ENCODE data around the gene KRTAP27-1.

Gene KRTAP27-1, protein sequence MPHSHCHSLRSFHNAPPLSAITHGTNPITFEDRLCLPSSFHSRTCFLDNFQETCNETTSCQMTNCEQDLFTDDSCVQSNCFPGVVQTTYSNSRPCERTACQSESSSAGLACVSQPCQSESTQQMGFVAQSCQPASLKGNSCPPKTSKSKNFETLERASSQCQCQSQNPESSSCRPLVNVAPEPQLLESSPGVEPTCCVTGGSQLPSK

DNA sequence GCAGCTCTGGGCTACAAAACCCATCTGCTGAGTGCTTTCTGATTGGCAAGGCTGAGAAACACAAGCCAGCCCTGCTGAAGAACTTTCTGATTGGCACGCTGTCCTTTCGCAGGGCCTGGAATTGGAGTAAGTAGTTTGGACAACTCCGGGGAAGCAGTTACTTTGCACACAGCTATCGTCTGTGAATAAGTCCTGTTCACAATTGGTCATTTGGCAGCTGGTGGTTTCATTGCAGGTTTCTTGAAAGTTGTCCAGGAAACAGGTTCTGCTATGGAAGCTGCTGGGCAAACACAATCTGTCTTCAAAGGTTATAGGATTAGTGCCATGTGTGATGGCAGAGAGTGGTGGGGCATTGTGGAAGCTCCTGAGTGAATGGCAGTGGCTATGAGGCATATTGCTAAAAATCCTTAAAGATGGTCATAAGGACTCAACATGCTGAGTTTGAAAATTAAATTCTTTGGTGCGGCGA lies at the start of gene KRTAP27-1:
TSS of gene KRTAP27-1 (minus strand) at position 419 of the 469 bp plus-strand sequence. CDS start at position 393, 26 bp downstream.
- DNase-seq, result no peak

DNA sequence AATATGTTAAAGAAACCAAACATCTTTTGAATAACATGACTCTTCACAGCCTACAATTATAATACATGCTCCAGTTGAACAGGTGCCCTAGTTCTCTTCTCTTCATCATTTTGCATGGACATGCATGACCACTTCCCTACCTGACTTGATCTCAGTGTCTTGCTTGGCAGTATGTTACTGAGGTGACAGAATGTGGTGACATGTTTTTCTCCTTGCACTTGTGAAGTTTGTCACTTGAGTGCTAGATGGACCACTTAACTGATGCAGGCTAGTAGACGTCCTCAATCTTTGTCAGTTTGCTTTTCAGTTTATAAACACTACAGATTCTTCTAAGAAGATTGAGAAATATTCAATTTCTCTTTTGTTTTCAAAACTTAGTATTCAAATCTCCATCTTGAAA lies 44.7 kb upstream of the KRTAP27-1 start:
- DNase-seq, result no peak

DNA sequence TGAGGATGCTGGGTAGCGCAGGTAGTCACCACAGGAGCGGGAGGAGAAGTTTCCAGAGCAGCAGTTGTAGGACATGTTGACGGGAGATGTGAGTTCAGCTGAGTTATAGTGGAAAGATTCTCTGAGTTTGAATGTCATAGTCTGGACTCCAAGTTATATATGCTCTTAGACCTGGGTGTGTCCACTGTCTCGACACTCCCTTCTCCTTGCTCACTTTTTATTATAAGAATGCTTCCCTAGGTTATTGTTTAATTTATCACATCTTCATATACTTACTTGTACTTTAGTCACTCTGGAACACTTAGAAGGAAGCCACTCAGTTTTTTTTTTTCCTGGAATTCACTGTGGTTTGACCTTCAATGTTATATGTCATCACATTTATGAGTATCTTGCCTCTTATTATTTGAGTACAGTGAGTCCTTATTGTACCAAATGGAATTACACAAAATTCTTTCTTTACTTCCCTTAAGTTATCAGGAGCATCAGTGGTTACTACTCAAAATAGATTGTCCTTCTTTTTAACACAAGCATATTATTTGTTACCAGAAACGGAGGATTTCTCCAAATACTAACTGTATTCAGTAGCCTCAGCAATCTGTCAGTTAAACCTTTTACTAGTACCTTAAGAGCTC lies 34.8 kb upstream of the KRTAP27-1 start, which contains the start of gene KRTAP13-2:
TSS of gene KRTAP13-2 (minus strand) at position 133 of the 632 bp plus-strand sequence. CDS start at position 75, 58 bp downstream.
- DNase-seq, result no peak

DNA sequence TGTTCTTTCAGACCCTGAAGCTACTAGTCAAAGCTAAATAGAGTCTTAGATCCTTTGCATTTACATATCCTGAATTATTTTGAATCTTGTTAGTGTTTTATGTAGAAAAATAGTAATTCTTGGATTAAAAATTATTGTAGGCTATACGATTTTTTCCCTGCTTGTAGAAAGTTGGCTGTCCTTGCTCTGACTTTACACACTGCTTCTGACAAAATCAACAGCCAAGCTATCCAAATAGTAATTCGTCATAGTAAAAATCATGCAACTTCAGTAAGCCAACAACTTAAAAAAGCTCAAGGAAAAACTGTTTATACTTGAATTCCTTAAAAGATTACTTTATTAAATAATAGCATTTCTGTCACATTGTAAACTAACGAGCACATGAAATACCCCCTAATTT lies 18.4 kb upstream of the KRTAP27-1 start:
- no peak for DNase-seq

DNA sequence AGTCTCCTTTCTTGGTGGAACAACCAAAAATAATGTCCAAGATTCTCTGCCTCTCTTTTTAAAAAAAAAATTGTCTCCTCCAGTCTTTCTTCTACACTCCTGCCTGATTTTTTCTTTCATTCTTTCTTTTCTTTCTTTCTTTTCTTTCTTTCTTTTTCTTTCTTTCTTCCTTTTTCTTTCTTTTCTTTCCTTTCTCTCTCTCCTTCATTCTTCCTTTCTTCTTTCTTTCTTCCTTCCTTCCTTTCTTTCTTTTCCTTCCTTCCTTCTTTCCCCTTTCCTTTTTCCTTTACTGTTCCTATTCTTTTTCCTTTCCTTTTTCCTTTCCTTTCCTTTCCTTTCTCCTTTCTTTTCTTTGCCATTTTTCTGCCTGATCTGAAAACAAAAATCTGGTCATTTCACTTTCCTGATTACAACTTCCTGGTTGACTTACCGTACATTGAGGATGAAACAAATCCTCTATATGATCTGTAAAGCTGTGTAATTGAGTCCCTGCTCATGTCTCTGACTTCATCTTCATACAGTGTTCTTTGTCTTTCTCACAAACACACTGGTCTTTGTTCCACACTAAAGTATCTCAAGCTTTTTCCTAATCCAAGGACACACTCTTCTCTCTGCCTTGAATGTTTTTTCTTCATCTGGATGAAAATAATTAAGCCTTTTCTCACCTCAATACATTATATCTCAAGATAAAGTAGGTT lies 17.0 kb upstream of the KRTAP27-1 start:
- no peak for DNase-seq

DNA sequence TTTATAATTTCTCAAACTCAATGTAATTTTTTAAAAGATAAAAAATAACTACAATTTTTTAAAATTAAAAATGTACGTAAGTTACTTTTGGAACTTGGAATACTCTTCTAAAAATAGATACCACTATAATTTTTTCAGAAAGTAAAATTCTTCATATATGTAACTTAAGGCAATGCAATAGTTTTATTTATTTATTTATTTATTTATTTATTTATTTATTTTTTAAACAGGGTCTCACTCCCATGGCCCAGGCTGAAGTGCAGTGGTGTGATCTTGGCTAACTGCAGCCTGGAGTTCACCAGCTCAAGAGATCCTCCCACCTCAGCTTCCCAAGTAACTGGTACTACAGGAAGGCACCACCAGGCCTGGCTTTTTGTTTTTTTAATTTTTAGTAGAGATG lies 14.0 kb upstream of the KRTAP27-1 start:
- no peak for DNase-seq

DNA sequence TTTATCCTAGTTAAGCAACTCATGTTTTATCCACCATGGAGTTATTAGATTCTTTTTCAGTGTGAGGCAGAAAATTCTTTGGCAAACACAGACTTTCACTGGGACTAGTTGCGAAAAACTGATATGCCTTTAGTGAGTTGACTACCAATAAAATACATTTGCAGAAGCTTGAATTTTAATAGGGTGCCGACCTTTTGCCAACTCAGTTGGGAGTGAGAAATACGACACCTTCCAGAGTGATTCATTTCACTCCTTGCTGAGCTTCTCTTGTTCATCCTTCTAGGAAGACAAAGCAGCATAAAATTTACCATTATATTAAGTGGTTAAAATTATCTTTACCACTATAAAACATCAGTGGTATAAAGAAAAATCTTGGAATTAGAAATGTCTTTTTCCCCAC lies 12.1 kb upstream of the KRTAP27-1 start:
- DNase-seq, result no peak

DNA sequence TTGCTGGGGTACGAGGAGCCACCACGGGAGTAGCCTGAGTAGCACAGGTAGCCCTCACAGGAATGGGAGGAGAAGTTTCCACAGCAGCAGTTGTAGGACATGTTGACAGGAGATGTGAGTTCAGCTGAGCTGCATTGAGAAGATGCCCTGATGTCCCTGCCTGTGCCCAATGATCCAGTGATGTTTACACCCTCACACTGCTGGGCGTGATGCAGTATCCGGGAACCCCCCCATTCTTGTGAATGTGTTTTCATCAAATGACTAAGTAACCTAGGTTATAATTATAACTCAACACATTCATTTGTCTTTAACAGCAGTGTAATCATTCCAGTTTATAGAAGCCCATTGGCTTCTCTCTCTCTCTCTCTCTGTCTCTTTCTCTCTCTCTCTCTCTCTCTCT lies 11.0 kb upstream of the KRTAP27-1 start, which contains the start of gene KRTAP23-1:
TSS of gene KRTAP23-1 (minus strand) at position 101 of the 400 bp plus-strand sequence. CDS start at position 101, 0 bp downstream.
- DNase-seq, result no peak

DNA sequence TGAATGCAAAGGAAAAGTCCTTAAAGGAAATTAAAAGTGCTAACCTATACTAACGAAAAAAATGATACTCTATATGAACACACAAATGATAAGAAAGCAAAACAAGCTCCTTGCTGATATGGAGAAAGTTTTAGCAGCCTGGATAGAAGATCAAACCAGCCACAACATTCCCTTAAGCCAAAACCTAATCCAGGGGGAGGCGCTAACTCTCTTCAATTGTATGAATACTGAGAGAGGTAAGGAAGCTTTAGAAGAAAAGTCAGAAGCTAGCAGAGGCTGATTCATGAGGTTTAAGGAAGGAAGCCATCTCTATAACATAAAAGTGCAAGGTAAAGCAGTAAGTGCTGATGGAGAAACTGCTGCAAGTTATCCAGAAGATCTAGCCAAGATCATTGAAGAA lies 7.5 kb upstream of the KRTAP27-1 start:
- DNase-seq, result no peak

DNA sequence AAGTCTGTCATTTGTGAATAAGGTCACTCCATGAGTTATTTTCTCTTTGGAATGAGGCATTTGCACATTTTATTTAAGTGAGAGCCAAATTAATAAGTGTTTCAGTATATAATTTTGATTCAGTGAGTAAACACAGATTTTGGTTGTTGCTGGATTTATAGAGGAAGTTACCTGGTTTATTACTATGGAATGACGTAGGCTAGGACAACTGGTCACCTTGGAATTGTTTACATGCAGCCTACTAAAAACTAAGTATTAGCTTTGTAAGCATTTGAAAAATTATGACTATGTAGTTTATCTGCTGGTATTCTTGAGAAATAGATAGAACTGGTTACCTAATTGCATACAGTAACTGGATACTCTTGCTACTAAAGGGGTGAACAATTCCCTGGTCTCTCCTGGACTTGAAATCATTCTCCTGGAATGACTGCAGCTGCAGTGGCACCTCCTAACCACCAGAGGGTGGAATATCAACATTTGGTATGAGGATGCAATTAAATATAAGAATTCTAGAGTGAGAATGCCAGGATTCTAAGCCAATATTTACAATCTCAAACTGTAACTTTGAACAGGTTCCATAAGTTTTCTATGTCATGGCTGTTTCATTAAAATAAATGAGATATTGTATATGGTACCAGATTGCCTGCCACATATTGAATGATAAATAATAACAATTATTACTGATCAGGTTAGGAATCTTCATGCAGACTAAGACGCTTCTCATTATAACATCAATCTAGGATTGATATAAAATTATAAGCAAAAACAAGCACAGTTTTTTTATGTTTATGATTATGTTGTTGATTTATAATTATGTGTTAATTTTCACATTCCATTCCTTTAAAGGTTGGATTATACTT lies 3.5 kb upstream of the KRTAP27-1 start:
- DNase-seq, result peak; percentile 30

DNA sequence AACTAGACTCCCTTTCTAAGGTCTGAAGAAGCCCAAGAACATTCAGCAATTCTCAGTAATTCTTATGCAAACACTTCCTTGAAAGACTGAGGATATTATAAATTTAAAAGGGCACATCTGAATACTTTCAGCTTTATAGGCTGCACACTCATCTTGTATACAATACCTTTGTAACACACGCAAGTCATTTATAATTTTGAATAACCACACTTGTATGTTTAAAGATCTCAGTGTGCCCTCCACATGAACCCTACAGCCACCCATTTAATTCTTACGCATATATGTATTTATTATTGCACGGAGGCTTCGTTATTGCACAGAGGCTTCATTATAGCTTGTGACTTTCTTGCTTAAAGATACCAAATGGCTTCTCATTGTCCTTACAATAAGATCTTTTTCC lies 1.2 kb upstream of the KRTAP27-1 start:
- no peak for DNase-seq

DNA sequence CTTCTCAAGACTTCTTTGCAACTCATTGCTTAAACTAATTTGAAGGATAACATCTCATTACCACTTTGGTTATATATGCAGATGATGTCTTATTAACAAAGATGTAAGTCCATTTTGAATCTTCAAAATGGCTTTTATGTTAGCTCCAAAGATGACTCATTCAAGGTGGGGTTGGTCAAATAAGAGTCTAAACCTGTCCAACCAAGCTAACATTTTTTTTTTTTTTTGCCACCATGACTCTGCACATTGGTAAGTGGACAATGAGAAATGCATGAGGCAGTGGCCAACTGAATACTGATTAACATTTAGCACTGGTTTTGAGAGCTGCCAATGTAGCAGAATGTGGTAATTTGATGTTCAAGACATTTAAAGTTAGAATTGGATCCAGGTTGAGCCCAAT lies 278 bp upstream of the KRTAP27-1 start:
- no peak for DNase-seq

DNA sequence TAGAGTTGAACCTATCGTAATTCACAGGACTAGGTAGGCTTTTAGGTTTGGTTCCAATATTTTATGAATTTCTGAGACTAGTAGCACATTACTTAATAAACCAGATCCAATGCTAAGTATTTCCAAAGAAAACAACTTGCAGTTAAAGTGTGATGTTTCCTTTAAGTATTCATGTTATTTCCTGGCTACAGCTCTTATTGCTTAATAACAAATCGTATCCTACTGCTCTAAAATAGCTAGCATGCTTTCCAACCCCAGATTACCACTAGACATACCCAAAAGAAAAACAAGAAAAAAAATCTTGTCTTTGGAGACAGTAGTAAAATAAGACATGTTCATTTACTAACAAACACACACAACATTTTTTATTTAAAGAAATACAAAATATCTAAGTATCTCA lies 898 bp downstream of the KRTAP27-1 start:
- DNase-seq, result no peak

DNA sequence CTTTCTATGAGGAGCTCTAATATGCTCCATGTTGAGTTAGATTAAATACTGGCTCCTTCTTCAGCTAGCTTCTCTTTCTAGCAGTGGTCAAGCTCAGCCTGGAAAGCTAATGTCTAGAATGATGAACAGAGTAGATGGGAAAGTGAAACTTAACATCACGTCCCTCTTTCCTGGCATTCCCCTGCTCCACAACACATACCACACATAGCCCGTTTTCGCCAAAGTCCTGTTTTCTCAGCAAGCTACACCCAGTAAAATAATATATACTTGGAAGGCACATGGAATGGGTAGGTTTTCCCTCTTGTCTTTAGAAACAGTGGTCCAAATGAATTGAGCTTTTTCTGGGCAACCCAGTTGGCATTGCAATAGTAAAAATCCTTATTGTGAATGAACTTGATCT lies 3.8 kb downstream of the KRTAP27-1 start:
- DNase-seq, result no peak

DNA sequence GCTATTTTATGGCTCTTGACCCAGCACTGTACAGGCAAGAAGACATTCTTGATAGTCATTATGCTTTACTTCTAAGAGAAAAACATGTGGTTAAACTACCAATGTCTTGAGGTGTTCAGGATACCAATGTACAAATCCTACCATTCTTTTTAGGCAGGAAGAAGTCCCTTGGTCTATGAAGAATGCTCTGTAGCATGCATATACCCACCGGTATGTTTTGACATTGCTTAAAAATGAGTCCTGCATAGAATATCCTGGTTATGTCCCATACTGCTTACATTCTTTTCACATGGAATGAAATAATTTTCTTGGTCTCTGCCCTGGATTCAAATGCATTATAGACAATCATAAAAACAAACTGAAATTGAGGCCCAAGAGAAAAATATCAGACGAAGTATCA lies 4.8 kb downstream of the KRTAP27-1 start:
- DNase-seq, result no peak

DNA sequence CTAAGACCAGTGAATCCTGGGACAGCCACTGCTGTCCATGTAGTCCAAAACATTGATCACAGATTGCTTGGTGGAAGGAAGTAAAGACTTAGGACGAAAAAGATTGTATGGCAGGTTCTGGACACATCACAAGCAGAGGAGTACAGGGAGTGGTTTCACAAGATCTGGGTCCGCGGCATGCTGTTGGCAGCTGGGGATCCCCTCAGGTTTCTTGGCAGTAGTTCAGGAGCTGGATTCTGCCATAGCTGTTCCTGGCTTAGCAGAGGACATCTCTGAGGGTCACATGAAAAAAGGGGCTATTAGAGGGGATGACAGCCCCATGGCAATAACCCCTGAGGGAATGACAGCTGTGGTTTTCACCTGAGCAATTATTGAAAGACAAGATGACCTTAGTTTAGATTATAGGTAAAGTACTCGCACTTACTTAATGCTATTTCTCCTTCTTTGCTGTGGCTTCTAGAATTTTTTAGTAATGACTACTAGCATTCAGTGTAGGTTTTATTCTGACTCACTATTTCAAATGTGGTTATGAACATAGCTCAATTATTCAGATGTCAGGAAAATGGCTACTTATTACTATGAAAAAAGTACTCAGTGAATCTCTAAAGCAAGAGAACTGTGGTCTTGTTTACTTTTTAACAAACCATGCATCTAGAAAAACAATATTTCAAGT lies 8.2 kb downstream of the KRTAP27-1 start:
- DNase-seq, result no peak

DNA sequence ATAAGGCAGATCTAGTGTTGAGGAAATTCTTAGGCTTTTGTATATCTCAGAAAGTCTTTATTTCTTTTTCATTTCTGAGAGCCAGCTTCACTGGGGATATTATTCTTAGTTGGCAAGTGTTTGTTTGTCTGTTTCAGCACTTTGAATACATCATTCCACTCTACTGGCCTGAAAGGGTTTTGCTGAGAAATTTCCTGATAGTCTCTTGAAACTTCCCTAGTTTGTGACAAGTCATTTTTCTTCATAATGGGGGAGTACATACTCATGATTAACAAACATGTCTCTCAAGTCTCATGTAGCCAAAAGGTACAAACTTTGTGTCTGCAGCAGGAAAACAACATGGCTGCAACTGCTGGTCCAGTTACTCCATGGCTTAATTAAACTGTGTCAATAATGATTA lies 11.1 kb downstream of the KRTAP27-1 start:
- no peak for DNase-seq

DNA sequence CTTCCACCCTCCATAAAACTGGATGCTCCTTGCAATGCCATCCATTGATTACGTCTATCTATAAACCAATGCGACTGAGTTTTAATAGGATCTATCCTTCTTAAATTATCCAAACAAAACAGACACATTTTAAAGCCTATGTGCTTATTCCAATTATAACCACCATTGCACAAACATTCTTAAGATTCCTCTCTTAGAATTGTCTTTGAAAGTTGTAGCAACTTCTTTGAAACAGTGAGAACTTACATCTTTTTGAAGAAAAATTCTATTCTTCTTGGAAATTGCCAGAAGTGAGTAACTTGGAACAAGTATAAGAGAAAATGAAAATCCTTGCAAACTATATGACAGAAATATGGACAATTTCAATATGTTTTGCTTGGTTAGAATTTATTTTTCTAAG lies 17.3 kb downstream of the KRTAP27-1 start, which contains the start of gene KRTAP26-1:
TSS of gene KRTAP26-1 (minus strand) at position 101 of the 400 bp plus-strand sequence. CDS start 280 bp downstream, outside the sequence.
- no peak for DNase-seq

DNA sequence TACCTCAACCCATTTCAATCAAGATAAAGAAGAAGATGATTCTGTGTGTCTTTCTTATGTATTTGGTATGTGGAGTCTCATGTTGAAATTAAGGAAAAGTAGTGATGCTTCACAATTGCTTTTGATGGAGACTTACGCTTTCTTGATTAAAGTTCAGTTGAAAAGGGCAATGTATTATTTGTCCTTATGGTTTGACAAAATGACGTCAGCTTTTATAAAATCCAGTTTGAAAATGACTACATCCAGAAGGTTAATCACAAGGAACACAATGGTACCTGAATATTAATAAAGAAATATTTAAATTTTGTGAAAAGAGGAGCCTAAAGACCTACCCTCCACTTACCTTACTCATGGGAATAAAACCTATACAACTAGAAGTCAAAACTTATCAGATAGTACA lies 21.8 kb downstream of the KRTAP27-1 start:
- DNase-seq, result no peak

DNA sequence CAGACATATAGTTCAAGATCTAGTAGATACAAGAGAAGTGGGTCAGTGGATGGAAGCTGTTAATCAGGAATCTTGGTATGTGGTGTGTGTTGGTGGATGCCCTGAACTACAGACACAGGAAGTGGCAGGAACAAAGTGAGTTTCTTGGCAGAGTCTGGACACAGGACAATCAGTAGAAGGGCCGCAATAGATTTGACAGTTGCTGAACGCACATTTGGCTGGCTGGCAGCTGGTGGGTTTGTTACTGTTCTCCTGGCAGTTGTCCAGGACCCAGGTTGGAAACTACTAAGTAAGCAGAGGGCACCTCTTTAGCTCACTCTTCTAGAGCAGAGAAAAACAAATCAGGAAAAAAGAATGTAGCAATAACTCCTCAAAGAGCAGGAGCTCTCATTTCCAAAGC lies 30.6 kb downstream of the KRTAP27-1 start:
- DNase-seq, result no peak

DNA sequence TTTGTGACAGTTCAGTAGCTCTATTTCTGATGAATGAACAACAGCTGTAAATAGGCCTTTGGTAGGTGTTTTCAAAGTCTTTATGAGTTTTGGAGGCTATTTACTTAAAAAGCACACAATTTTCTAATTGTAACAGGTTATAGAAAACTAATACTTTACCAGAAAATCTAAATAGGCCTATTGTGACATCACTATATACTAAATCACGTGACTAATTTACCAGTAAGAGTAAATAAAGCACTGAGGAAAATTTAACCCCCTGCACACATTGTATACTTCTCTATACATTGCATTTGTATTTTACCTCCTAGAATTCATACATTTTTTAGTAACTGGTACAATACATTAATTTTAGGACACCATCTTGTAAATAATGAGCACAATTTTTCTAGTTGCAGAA lies 32.4 kb downstream of the KRTAP27-1 start:
- DNase-seq, result no peak

DNA sequence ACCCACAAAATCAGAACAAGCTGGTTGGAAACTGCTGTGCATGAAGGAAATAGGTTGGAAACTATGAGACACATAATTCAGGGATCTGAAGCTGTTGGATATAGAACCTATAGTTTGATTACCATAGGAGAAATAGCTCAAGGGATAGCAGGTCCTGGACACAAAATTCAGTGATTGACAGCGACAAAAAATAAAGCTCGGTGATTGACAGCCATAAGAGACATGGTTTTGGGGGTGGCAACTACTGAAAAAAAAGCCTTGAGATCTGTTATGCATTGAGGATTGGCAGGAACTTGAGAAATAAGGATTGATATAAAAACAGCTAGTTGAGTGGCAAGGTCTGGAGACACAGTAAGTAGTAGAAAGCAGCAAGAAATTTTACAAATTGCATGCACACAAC lies 48.3 kb downstream of the KRTAP27-1 start, which contains the start of gene KRTAP25-1:
TSS of gene KRTAP25-1 (minus strand) at position 300 of the 400 bp plus-strand sequence. CDS start at position 276, 24 bp downstream.
- no peak for DNase-seq

All from stimulated activated CD4-positive, alpha-beta T cell treated with anti-CD3 and anti-CD28 coated beads, Interleukin-4, amount 100 ng/mL, for 1 hour (primary cell).